Measurements from ENCODE around the gene ANK3.

DNA sequence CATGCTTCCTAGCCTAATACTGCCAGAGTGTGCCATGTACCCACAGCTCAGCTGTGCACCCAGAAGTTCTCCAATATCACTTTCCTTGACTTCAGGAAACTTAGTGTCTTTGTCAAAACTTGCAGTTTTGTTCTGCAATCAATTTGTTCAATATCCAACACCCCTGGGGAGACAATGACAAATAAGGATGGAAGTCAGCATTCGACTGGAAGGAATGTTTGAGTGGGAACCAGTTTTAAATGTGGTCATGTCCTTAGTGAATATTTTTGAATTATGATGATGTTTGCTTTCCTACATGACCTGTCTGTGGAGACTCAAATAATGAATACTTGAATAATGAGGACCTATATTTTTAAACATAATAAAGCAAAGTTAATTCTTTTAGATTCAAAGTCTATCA is 112.0 kb downstream of the ANK3 start:
- TF ChIP-seq, protein P1, sequence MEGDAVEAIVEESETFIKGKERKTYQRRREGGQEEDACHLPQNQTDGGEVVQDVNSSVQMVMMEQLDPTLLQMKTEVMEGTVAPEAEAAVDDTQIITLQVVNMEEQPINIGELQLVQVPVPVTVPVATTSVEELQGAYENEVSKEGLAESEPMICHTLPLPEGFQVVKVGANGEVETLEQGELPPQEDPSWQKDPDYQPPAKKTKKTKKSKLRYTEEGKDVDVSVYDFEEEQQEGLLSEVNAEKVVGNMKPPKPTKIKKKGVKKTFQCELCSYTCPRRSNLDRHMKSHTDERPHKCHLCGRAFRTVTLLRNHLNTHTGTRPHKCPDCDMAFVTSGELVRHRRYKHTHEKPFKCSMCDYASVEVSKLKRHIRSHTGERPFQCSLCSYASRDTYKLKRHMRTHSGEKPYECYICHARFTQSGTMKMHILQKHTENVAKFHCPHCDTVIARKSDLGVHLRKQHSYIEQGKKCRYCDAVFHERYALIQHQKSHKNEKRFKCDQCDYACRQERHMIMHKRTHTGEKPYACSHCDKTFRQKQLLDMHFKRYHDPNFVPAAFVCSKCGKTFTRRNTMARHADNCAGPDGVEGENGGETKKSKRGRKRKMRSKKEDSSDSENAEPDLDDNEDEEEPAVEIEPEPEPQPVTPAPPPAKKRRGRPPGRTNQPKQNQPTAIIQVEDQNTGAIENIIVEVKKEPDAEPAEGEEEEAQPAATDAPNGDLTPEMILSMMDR (IDR thresholded peaks at IDR 0.05; ENCODE audit: extremely low read depth in 1 of 2, insufficient read depth in 1 of 2, low read depth in 1 of 2, low read length in 2 of 2), result no peak
- no peak for TF ChIP-seq JUN (IDR thresholded peaks at IDR 0.05; ENCODE audit: borderline replicate concordance, insufficient read depth, insufficient read length, low read depth)
- no peak for TF ChIP-seq POLR2AphosphoS5 (IDR thresholded peaks at IDR 0.05; ENCODE audit: insufficient read depth, low read depth, low read length)
